HG02642 (cell line): ENCODE results near the gene EVPLL.
"Not testable (repeated sequence)": the region's sequence is repeated elsewhere in the genome, so short reads cannot be mapped to it uniquely, and the experiment has no call there.

ENCODE experiments used
- ATAC-seq: cut with Tn5 transposase; IDR thresholded peaks from one replicate; pipeline ENCODE4 v1.9.1; 2021; ENCODE audit warnings: mild to moderate bottlenecking; ENCODE audit not compliant: unreplicated experiment, poor library complexity

Gene EVPLL

GRCh38 chr17:18377437-18378204 is at the start of gene EVPLL:
EVPLL (plus strand) TSS chr17:18377778; CDS start chr17:18380938, 3,160 bp downstream.
- ATAC-seq = no peak

GRCh38 chr17:18328643-18329204 is 48.9 kb upstream of the EVPLL start:
- no peak for ATAC-seq

GRCh38 chr17:18331879-18332278 is 45.7 kb upstream of the EVPLL start:
- no peak for ATAC-seq

GRCh38 chr17:18332909-18333489 is 44.6 kb upstream of the EVPLL start:
- no peak for ATAC-seq

- ATAC-seq = not testable (repeated sequence)
Observed at GRCh38 chr17:18338158-18338557, 39.4 kb upstream of the EVPLL start.

GRCh38 chr17:18339933-18340332 is 37.6 kb upstream of the EVPLL start:
- ATAC-seq = no peak

GRCh38 chr17:18344021-18344420 is 33.6 kb upstream of the EVPLL start:
- ATAC-seq = no peak

GRCh38 chr17:18353541-18353940 is 24.0 kb upstream of the EVPLL start:
- ATAC-seq = no peak

GRCh38 chr17:18356624-18357023 is 21.0 kb upstream of the EVPLL start:
- no peak for ATAC-seq

GRCh38 chr17:18360518-18360917 is 17.1 kb upstream of the EVPLL start:
- ATAC-seq = no peak

GRCh38 chr17:18361837-18362697 is 15.5 kb upstream of the EVPLL start:
- no peak for ATAC-seq

- ATAC-seq = no peak
Observed at GRCh38 chr17:18362698-18363100, 14.9 kb upstream of the EVPLL start.

- peak; percentile 98 for ATAC-seq
Observed at GRCh38 chr17:18363101-18364049, 14.2 kb upstream of the EVPLL start, which contains the start of gene SHMT1. SHMT1 (minus strand) TSS chr17:18363550; CDS start chr17:18355981, 7,569 bp downstream.

- no peak for ATAC-seq
Observed at GRCh38 chr17:18364166-18364565, 13.4 kb upstream of the EVPLL start.

GRCh38 chr17:18368946-18369345 is 8.6 kb upstream of the EVPLL start:
- ATAC-seq = no peak

- ATAC-seq = no peak
Observed at GRCh38 chr17:18370761-18371160, 6.8 kb upstream of the EVPLL start.

- no peak for ATAC-seq
Observed at GRCh38 chr17:18371455-18371854, 6.1 kb upstream of the EVPLL start.

- ATAC-seq = not testable (repeated sequence)
Observed at GRCh38 chr17:18373181-18373580, 4.4 kb upstream of the EVPLL start.

- ATAC-seq = no peak
Observed at GRCh38 chr17:18374216-18374615, 3.4 kb upstream of the EVPLL start.

- ATAC-seq = no peak
Observed at GRCh38 chr17:18378205-18378505, 577 bp downstream of the EVPLL start.
